WTC11 (cell line): ENCODE data around the gene TRMT11. TPM values are rescaled to one million over a fixed set of nuclear protein-coding genes. Genes with fewer than 3 reads are reported as not detected.

Source experiments
- ATAC-seq: fragments of 200-7000 bp; cut with Tn5 transposase; 2 replicates; pipeline ENCODE4 v1.10.0; 2021; ENCODE audit warnings: mild to moderate bottlenecking, moderate library complexity
- CTCF ChIA-PET: fragments of 300-600 bp; sonication (Branson Sonifier 250); formaldehyde crosslinking; loops from one replicate; lab custom pipeline; 2021; ENCODE audit warnings: antibody characterized with exemption; lab: Charles Lee
- POLR2A ChIA-PET: fragments of 350-600 bp; sonication (Branson Sonifier 250); formaldehyde crosslinking; loops from one replicate; lab custom pipeline; 2021; ENCODE audit warnings: antibody characterized with exemption; lab: Charles Lee
- DNase-seq: peaks from one replicate; pipeline ENCODE4 v3.0.0; 2021; ENCODE audit warnings: low spot score
- H3K27ac Mint-ChIP-seq: 2 replicates; pipeline ENCODE4 v1.8.0; 2021; ENCODE audit warnings: mixed read lengths
- H3K27me3 Mint-ChIP-seq: 2 replicates; pipeline ENCODE4 v1.8.0; 2021; ENCODE audit warnings: low read depth, mild to moderate bottlenecking, moderate library complexity, mixed read lengths
- H3K36me3 Mint-ChIP-seq: 2 replicates; pipeline ENCODE4 v1.8.0; 2021; ENCODE audit warnings: mixed read lengths
- H3K4me1 Mint-ChIP-seq: 2 replicates; pipeline ENCODE4 v1.8.0; 2022; ENCODE audit warnings: mixed read lengths
- H3K4me3 Mint-ChIP-seq: 2 replicates; pipeline ENCODE4 v1.8.0; 2021; ENCODE audit warnings: mild to moderate bottlenecking, moderate library complexity, mixed read lengths
- H3K9me3 Mint-ChIP-seq: 2 replicates; pipeline ENCODE4 v1.8.0; 2021; ENCODE audit warnings: mixed read lengths
- CDX4 ChIP-seq: fragments of 250-450 bp; sonication (Bioruptor Pico); IDR thresholded peaks from 2 replicates; pipeline ENCODE4 v1.9.0; 2021; ENCODE audit warnings: moderate library complexity, mild to moderate bottlenecking, inconsistent platforms, borderline replicate concordance
- FOXJ3 ChIP-seq: sonication (generic); formaldehyde crosslinking; IDR thresholded peaks from 2 replicates; pipeline ENCODE4 v1.9.0; 2021; ENCODE audit warnings: missing genetic modification reagents, mild to moderate bottlenecking, borderline replicate concordance
- FOXP1 ChIP-seq: sonication (generic); formaldehyde crosslinking; IDR thresholded peaks from 2 replicates; pipeline ENCODE4 v1.8.0; 2022; ENCODE audit warnings: missing genetic modification reagents, mild to moderate bottlenecking, moderate library complexity, borderline replicate concordance
- GRHL2 ChIP-seq: fragments of 250-450 bp; sonication (Bioruptor Pico); IDR thresholded peaks from 2 replicates; pipeline ENCODE4 v1.8.0; 2022; ENCODE audit warnings: mild to moderate bottlenecking, moderate library complexity; ENCODE audit not compliant: insufficient replicate concordance, severe bottlenecking
- GTF2I ChIP-seq: fragments of 250-450 bp; sonication (Bioruptor Pico); conservative IDR thresholded peaks from 2 replicates; pipeline ENCODE4 v1.4.0; 2021; ENCODE audit warnings: mild to moderate bottlenecking
- HMGA2 ChIP-seq: fragments of 250-450 bp; sonication (Bioruptor Pico); IDR thresholded peaks from 2 replicates; pipeline ENCODE4 v1.4.0; 2021; ENCODE audit warnings: mild to moderate bottlenecking, moderate library complexity
- IRF2 ChIP-seq: sonication (generic); formaldehyde crosslinking; IDR thresholded peaks from 2 replicates; pipeline ENCODE4 v1.8.0; 2022; ENCODE audit warnings: low read depth, missing genetic modification reagents, borderline replicate concordance
- JAZF1 ChIP-seq: fragments of 250-450 bp; sonication (Bioruptor Pico); IDR thresholded peaks from 2 replicates; pipeline ENCODE4 v1.9.0; 2021; ENCODE audit warnings: moderate library complexity, mild to moderate bottlenecking, inconsistent platforms
- MLX ChIP-seq: sonication (generic); formaldehyde crosslinking; IDR thresholded peaks from 2 replicates; pipeline ENCODE4 v1.8.1; 2023; ENCODE audit warnings: mild to moderate bottlenecking, missing genetic modification reagents, moderate library complexity
- NFATC4 ChIP-seq: fragments of 250-450 bp; sonication (Bioruptor Pico); IDR thresholded peaks from 2 replicates; pipeline ENCODE4 v1.9.0; 2021; ENCODE audit warnings: mild to moderate bottlenecking
- NFE2L1 ChIP-seq: sonication (generic); formaldehyde crosslinking; IDR thresholded peaks from 2 replicates; pipeline ENCODE4 v1.8.1; 2023; ENCODE audit warnings: missing genetic modification reagents
- NFYB ChIP-seq: sonication (generic); formaldehyde crosslinking; conservative IDR thresholded peaks from 2 replicates; pipeline ENCODE4 v1.8.0; 2022; ENCODE audit warnings: low read depth, missing genetic modification reagents
- PREB ChIP-seq: sonication (generic); formaldehyde crosslinking; IDR thresholded peaks from 2 replicates; pipeline ENCODE4 v1.8.1; 2022; ENCODE audit warnings: mild to moderate bottlenecking, missing genetic modification reagents, moderate library complexity, borderline replicate concordance
- TEAD1 ChIP-seq: sonication (generic); formaldehyde crosslinking; IDR thresholded peaks from 2 replicates; pipeline ENCODE4 v1.8.0; 2022; ENCODE audit warnings: mild to moderate bottlenecking, missing genetic modification reagents
- TEAD4 ChIP-seq: sonication (generic); formaldehyde crosslinking; IDR thresholded peaks from 2 replicates; pipeline ENCODE4 v1.8.0; 2022; ENCODE audit warnings: mild to moderate bottlenecking, missing genetic modification reagents
- ZNF232 ChIP-seq: sonication (generic); formaldehyde crosslinking; IDR thresholded peaks from 2 replicates; pipeline ENCODE4 v1.8.0; 2022; ENCODE audit warnings: mild to moderate bottlenecking, missing genetic modification reagents
- ZNF263 ChIP-seq: sonication (generic); formaldehyde crosslinking; IDR thresholded peaks from 2 replicates; pipeline ENCODE4 v1.8.1; 2022; ENCODE audit warnings: low read depth, mild to moderate bottlenecking, moderate library complexity, missing genetic modification reagents
- ZNF317 ChIP-seq: sonication (generic); formaldehyde crosslinking; IDR thresholded peaks from 2 replicates; pipeline ENCODE4 v1.8.1; 2023; ENCODE audit warnings: low read depth, mild to moderate bottlenecking, moderate library complexity, missing genetic modification reagents, borderline replicate concordance
- ZNF512 ChIP-seq: sonication (generic); formaldehyde crosslinking; IDR thresholded peaks from 2 replicates; pipeline ENCODE4 v1.8.1; 2022; ENCODE audit warnings: missing genetic modification reagents, borderline replicate concordance
- total RNA-seq: library from RNA; stranded (reverse); gene quantifications from 3 replicates; pipeline ENCODE4 v1.2.3, GENCODE V29; 2021
- TF ChIP-seq, protein P1 (sequence below): fragments of 250-450 bp; sonication (Bioruptor Pico); IDR thresholded peaks from 2 replicates; pipeline ENCODE4 v1.9.0; 2021; ENCODE audit warnings: mild to moderate bottlenecking
- TF ChIP-seq, protein P2 (sequence below): sonication (generic); formaldehyde crosslinking; IDR thresholded peaks from 2 replicates; pipeline ENCODE4 v1.8.1; 2023; ENCODE audit warnings: mild to moderate bottlenecking, missing genetic modification reagents, borderline replicate concordance
- TF ChIP-seq, protein P3 (sequence below): sonication (generic); formaldehyde crosslinking; IDR thresholded peaks from 2 replicates; pipeline ENCODE4 v1.8.0; 2022; ENCODE audit warnings: mild to moderate bottlenecking, missing genetic modification reagents
- TF ChIP-seq, protein P4 (sequence below): sonication (generic); formaldehyde crosslinking; IDR thresholded peaks from 2 replicates; pipeline ENCODE4 v1.8.0; 2023; ENCODE audit warnings: mild to moderate bottlenecking, missing genetic modification reagents

TRMT11 gene
- total RNA-seq, 1 experiment from 2014 or later: 32.3 TPM

- Mint-ChIP-seq H3K27me3 (no peaks in the 10 kb centered on the region), H3K9me3 (no peaks in the 10 kb centered on the region), H3K4me1 (no peaks in the 10 kb centered on the region), H3K4me3 (no peak overlapping the region), H3K27ac (no peak overlapping the region), H3K36me3 (peaks cover 28% of the 10 kb centered on the region)
- ChIA-PET POLR2A (no interaction called here), CTCF (interaction anchor here (1.6 kb wide), 1 partner anchor 13 kb away, joined by 5 read pairs; no protein-coding TSS in a partner anchor)
- ATAC-seq (no peak), DNase-seq (no peak)
- no peak for TF ChIP-seq NFYB (CRISPR knock-in tag)
- no peak for TF ChIP-seq HMGA2
- TF ChIP-seq, protein P1, sequence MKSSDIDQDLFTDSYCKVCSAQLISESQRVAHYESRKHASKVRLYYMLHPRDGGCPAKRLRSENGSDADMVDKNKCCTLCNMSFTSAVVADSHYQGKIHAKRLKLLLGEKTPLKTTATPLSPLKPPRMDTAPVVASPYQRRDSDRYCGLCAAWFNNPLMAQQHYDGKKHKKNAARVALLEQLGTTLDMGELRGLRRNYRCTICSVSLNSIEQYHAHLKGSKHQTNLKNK: no peak
- no peak for TF ChIP-seq ZNF263 (CRISPR knock-in tag)
- no peak for TF ChIP-seq MLX (CRISPR knock-in tag)
- TF ChIP-seq TEAD4 (CRISPR knock-in tag): no peak
- TF ChIP-seq, protein P2, sequence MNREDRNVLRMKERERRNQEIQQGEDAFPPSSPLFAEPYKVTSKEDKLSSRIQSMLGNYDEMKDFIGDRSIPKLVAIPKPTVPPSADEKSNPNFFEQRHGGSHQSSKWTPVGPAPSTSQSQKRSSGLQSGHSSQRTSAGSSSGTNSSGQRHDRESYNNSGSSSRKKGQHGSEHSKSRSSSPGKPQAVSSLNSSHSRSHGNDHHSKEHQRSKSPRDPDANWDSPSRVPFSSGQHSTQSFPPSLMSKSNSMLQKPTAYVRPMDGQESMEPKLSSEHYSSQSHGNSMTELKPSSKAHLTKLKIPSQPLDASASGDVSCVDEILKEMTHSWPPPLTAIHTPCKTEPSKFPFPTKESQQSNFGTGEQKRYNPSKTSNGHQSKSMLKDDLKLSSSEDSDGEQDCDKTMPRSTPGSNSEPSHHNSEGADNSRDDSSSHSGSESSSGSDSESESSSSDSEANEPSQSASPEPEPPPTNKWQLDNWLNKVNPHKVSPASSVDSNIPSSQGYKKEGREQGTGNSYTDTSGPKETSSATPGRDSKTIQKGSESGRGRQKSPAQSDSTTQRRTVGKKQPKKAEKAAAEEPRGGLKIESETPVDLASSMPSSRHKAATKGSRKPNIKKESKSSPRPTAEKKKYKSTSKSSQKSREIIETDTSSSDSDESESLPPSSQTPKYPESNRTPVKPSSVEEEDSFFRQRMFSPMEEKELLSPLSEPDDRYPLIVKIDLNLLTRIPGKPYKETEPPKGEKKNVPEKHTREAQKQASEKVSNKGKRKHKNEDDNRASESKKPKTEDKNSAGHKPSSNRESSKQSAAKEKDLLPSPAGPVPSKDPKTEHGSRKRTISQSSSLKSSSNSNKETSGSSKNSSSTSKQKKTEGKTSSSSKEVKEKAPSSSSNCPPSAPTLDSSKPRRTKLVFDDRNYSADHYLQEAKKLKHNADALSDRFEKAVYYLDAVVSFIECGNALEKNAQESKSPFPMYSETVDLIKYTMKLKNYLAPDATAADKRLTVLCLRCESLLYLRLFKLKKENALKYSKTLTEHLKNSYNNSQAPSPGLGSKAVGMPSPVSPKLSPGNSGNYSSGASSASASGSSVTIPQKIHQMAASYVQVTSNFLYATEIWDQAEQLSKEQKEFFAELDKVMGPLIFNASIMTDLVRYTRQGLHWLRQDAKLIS (CRISPR knock-in tag): no peak
- TF ChIP-seq, protein P3, sequence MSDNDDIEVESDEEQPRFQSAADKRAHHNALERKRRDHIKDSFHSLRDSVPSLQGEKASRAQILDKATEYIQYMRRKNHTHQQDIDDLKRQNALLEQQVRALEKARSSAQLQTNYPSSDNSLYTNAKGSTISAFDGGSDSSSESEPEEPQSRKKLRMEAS (CRISPR knock-in tag): no peak
- no peak for TF ChIP-seq ZNF232 (CRISPR knock-in tag)
- no peak for TF ChIP-seq FOXJ3
- no peak for TF ChIP-seq CDX4 (CRISPR knock-in tag)
- TF ChIP-seq GRHL2 (CRISPR knock-in tag): no peak
- TF ChIP-seq ZNF317: no peak
- no peak for TF ChIP-seq NFE2L1 (CRISPR knock-in tag)
- no peak for TF ChIP-seq TEAD1 (CRISPR knock-in tag)
- no peak for TF ChIP-seq JAZF1
- TF ChIP-seq IRF2 (CRISPR knock-in tag): no peak
- no peak for TF ChIP-seq GTF2I (CRISPR knock-in tag)
- no peak for TF ChIP-seq PREB (CRISPR knock-in tag)
- no peak for TF ChIP-seq FOXP1 (CRISPR knock-in tag)
Measured at GRCh38 chr6:126007800-126008199, 21.5 kb downstream of the TRMT11 start.

GRCh38 chr6:126010040-126010439, 23.7 kb downstream of the TRMT11 start:
- no peaks in the 10 kb centered on the region for H3K27me3 Mint-ChIP-seq
- H3K4me3 Mint-ChIP-seq: no peak overlapping the region
- no peaks in the 10 kb centered on the region for H3K9me3 Mint-ChIP-seq
- ATAC-seq: no peak
- no peak for DNase-seq
- H3K4me1 Mint-ChIP-seq: no peaks in the 10 kb centered on the region
- ChIA-PET POLR2A (interaction anchor here (1.4 kb wide), 1 partner anchor 24 kb away, joined by 3 read pairs; the partner anchor contains the start of gene TRMT11), CTCF (interaction anchor here (2.0 kb wide), 1 partner anchor 15 kb away, joined by 5 read pairs; no protein-coding TSS in a partner anchor)
- no peak for TF ChIP-seq NFATC4 (CRISPR knock-in tag)
- TF ChIP-seq, protein P4, sequence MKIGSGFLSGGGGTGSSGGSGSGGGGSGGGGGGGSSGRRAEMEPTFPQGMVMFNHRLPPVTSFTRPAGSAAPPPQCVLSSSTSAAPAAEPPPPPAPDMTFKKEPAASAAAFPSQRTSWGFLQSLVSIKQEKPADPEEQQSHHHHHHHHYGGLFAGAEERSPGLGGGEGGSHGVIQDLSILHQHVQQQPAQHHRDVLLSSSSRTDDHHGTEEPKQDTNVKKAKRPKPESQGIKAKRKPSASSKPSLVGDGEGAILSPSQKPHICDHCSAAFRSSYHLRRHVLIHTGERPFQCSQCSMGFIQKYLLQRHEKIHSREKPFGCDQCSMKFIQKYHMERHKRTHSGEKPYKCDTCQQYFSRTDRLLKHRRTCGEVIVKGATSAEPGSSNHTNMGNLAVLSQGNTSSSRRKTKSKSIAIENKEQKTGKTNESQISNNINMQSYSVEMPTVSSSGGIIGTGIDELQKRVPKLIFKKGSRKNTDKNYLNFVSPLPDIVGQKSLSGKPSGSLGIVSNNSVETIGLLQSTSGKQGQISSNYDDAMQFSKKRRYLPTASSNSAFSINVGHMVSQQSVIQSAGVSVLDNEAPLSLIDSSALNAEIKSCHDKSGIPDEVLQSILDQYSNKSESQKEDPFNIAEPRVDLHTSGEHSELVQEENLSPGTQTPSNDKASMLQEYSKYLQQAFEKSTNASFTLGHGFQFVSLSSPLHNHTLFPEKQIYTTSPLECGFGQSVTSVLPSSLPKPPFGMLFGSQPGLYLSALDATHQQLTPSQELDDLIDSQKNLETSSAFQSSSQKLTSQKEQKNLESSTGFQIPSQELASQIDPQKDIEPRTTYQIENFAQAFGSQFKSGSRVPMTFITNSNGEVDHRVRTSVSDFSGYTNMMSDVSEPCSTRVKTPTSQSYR: no peak
- TF ChIP-seq ZNF512: no peak
- no peak for TF ChIP-seq HMGA2
- H3K36me3 Mint-ChIP-seq: peaks cover 34% of the 10 kb centered on the region
- H3K27ac Mint-ChIP-seq: no peak overlapping the region
